ENCODE measurements around the gene DSCAML1. TPM values are rescaled to one million over a fixed set of nuclear protein-coding genes. Genes with fewer than 3 reads are reported as not detected.

DSCAML1 gene
- total RNA-seq, 1 donor from 2014 or later, result not detected

DNA sequence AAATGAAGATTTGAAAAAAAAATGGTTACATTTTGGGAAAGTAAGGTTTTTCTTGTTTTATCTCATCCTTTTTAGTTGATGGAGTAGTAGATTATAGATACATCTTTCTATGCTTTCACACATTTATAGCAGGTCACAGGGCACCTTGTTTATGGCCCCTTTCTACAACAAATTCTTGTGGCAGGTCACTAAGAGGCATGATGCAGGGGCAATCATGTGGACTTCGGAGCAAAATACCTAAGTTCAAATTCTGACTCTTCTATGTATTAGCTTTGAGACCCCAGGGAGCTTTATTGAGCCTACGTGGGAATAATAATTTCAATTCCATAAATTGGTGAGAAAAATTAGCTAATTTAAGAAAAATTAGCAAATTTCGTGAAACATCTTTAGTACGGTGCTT lies 177.4 kb downstream of the DSCAML1 start:
- TF ChIP-seq, protein P1, sequence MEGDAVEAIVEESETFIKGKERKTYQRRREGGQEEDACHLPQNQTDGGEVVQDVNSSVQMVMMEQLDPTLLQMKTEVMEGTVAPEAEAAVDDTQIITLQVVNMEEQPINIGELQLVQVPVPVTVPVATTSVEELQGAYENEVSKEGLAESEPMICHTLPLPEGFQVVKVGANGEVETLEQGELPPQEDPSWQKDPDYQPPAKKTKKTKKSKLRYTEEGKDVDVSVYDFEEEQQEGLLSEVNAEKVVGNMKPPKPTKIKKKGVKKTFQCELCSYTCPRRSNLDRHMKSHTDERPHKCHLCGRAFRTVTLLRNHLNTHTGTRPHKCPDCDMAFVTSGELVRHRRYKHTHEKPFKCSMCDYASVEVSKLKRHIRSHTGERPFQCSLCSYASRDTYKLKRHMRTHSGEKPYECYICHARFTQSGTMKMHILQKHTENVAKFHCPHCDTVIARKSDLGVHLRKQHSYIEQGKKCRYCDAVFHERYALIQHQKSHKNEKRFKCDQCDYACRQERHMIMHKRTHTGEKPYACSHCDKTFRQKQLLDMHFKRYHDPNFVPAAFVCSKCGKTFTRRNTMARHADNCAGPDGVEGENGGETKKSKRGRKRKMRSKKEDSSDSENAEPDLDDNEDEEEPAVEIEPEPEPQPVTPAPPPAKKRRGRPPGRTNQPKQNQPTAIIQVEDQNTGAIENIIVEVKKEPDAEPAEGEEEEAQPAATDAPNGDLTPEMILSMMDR (IDR thresholded peaks at IDR 0.05), result no peak
- H3K4me3 Mint-ChIP-seq (ENCODE audit: unreplicated experiment), result no peak overlapping the region

DNA sequence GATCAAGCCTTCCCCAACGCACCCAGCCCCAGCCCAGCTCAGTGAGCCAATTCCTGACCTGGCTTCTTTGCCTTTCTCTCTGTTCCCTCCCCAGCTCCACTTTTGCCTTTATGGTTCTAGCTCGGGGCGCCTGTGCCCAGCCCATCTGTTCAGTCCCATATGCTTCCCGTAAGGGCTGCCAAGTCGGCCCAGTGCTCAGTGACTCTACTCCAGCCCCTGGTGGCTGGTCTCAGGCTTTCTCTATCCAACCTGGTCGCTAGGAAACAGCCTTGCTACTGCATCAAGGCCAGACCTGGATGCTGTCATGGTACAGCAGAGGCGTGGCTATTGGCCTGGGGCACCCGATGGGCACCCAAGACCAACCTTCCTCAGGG lies 178.0 kb downstream of the DSCAML1 start:
- Mint-ChIP-seq H3K4me1 (ENCODE audit: unreplicated experiment) (no peaks in the 10 kb centered on the region), H3K36me3 (ENCODE audit: unreplicated experiment) (no peaks in the 10 kb centered on the region), H3K27ac (ENCODE audit: unreplicated experiment) (no peak overlapping the region), H3K9me3 (ENCODE audit: unreplicated experiment) (peaks cover 7% of the 10 kb centered on the region), H3K27me3 (ENCODE audit: unreplicated experiment) (peaks cover 23% of the 10 kb centered on the region), H3K4me3 (ENCODE audit: unreplicated experiment) (no peak overlapping the region)
- no peak for DNase-seq (ENCODE audit: extremely low spot score, unreplicated experiment)
- TF ChIP-seq, protein P1 (IDR thresholded peaks at IDR 0.05), result no peak

More for the DNA sequence above, 177.4 kb downstream of the DSCAML1 start:
- Mint-ChIP-seq H3K36me3 (ENCODE audit: unreplicated experiment) (no peaks in the 10 kb centered on the region), H3K27me3 (ENCODE audit: unreplicated experiment) (peaks cover 22% of the 10 kb centered on the region), H3K9me3 (ENCODE audit: unreplicated experiment) (peaks cover 7% of the 10 kb centered on the region), H3K27ac (ENCODE audit: unreplicated experiment) (no peak overlapping the region), H3K4me1 (ENCODE audit: unreplicated experiment) (no peaks in the 10 kb centered on the region)
- no peak for DNase-seq (ENCODE audit: extremely low spot score, unreplicated experiment)

DNA sequence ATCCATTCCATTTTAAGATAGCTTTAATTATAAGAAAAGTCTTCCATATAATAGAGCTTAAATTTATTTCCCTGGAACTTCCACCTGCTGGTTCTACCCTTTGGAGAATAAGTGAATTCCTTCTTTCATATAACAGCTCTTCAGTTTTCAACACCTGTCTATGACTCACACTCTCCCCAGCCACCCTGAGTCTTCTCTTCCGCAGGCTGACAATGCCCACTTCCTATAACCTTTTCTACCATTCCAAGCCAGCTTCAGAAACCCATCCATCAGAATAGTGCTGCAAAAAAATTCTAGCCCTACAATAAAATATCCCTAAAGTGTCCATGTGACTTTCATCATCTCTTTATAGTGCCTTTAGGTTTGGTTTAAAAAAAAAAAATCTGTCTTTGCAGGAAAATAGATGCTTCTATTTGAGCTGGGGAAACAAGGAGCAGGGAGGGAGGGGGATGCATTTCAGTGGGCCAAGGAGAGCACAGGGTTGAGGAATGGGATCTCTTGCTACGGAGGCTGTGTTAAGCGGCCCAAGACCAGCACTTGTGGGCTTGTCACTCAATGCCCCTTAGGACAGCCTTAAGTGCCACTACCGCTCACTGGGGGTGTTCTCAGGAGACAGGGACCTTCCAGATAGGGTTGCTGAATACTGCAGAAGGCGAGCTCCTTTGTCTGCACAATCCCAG lies 178.6 kb downstream of the DSCAML1 start:
- no peaks in the 10 kb centered on the region for H3K36me3 Mint-ChIP-seq (ENCODE audit: unreplicated experiment)
- peaks cover 7% of the 10 kb centered on the region for H3K9me3 Mint-ChIP-seq (ENCODE audit: unreplicated experiment)
- DNase-seq (ENCODE audit: extremely low spot score, unreplicated experiment), result no peak
- no peaks in the 10 kb centered on the region for H3K4me1 Mint-ChIP-seq (ENCODE audit: unreplicated experiment)
- TF ChIP-seq, protein P1 (IDR thresholded peaks at IDR 0.05), result no peak
- H3K4me3 Mint-ChIP-seq (ENCODE audit: unreplicated experiment), result no peak overlapping the region
- H3K27me3 Mint-ChIP-seq (ENCODE audit: unreplicated experiment), result peaks cover 19% of the 10 kb centered on the region
- no peak overlapping the region for H3K27ac Mint-ChIP-seq (ENCODE audit: unreplicated experiment)

DNA sequence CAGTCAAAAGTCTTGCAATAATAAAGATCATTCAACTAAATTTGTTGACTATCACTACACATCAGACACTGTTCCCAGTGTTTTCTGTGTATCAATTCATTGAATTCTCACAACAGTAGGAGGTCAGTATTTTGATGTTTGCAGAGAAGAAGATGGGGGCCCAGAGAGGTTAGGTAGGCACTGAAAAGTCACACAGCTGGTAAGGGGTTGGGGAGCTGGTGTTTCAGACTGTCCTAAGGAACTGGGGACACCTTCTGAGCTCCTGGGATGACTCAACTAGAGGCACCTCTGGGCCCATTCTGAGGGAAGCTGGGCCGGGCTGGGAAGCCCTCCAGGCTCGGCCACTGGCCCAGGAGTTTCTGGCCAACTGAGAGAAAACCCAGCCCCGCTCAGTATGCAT lies 180.0 kb downstream of the DSCAML1 start:
- H3K27me3 Mint-ChIP-seq (ENCODE audit: unreplicated experiment), result peaks cover 19% of the 10 kb centered on the region
- H3K27ac Mint-ChIP-seq (ENCODE audit: unreplicated experiment), result no peak overlapping the region
- H3K4me1 Mint-ChIP-seq (ENCODE audit: unreplicated experiment), result no peaks in the 10 kb centered on the region
- TF ChIP-seq, protein P1 (IDR thresholded peaks at IDR 0.05), result no peak
- peaks cover 7% of the 10 kb centered on the region for H3K9me3 Mint-ChIP-seq (ENCODE audit: unreplicated experiment)
- H3K36me3 Mint-ChIP-seq (ENCODE audit: unreplicated experiment), result no peaks in the 10 kb centered on the region
- no peak overlapping the region for H3K4me3 Mint-ChIP-seq (ENCODE audit: unreplicated experiment)
- no peak for DNase-seq (ENCODE audit: extremely low spot score, unreplicated experiment)

DNA sequence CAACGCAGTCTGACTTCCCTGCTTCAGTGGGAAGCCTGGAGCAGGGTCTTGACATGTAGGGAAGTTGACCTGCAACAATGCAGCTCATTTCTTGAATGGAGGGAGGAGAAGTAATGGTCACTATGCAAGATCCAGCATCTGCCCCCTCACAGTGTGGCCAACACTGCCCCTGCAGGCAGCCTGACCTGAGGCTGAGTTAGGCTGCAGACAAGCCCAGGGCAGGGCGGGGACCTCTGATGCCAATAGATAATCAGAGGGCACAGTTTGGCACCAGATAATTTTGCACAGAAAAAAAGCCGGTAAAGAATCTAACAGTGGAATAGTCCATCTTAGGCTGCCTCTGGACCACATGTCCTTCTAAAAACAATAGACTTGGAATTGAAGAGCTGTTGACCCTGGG lies 182.3 kb downstream of the DSCAML1 start:
- H3K4me1 Mint-ChIP-seq (ENCODE audit: unreplicated experiment), result peaks cover 20% of the 10 kb centered on the region
- no peak overlapping the region for H3K4me3 Mint-ChIP-seq (ENCODE audit: unreplicated experiment)
- no peak overlapping the region for H3K27ac Mint-ChIP-seq (ENCODE audit: unreplicated experiment)
- no peak for DNase-seq (ENCODE audit: extremely low spot score, unreplicated experiment)
- TF ChIP-seq, protein P1 (IDR thresholded peaks at IDR 0.05), result no peak
- H3K9me3 Mint-ChIP-seq (ENCODE audit: unreplicated experiment), result no peaks in the 10 kb centered on the region
- H3K36me3 Mint-ChIP-seq (ENCODE audit: unreplicated experiment), result no peaks in the 10 kb centered on the region
- peaks cover 12% of the 10 kb centered on the region for H3K27me3 Mint-ChIP-seq (ENCODE audit: unreplicated experiment)
